GM23248 (cell line): Measurements from ENCODE around the gene RBPJ.

Experiments used
- EZH2 ChIP-seq: fragments of 200-600 bp; sonication (generic); IDR thresholded peaks from 2 replicates; pipeline ENCODE4 v1.6.1; 2018; ENCODE audit warnings: antibody characterized with exemption, mild to moderate bottlenecking; ENCODE audit not compliant: insufficient read depth, poor library complexity, severe bottlenecking
- EZH2phosphoT487 ChIP-seq: fragments of 200-600 bp; sonication (generic); IDR thresholded peaks from 2 replicates; pipeline ENCODE4 v1.6.1; 2018; ENCODE audit warnings: antibody characterized with exemption, moderate library complexity, mild to moderate bottlenecking, low read depth; ENCODE audit not compliant: insufficient read depth

GRCh38 chr4:26369132-26369531, 48.3 kb downstream of the RBPJ start:
- TF ChIP-seq EZH2phosphoT487, result no peak
- TF ChIP-seq EZH2, result no peak
